NCI-H128 (cell line): Measurements from ENCODE around the gene PSME2.

ENCODE experiments used
- DNase-seq: peaks from one replicate; lab custom pipeline; 2025; ENCODE audit not compliant: unreplicated experiment; lab: John Stamatoyannopoulos, UW

PSME2 gene

GRCh38 chr14:24095271-24096068 is 50.9 kb downstream of the PSME2 start:
- no peak for DNase-seq

- no peak for DNase-seq
Observed at GRCh38 chr14:24094841-24095270, 51.6 kb downstream of the PSME2 start.

- DNase-seq = peak; percentile 75
Observed at GRCh38 chr14:24093901-24094840, 52.2 kb downstream of the PSME2 start, which contains the start of gene PCK2. TSS of gene PCK2 (plus strand) at chr14:24094311. CDS start at chr14:24094406, 95 bp downstream.
